GM19328 (cell line): ENCODE data around the gene CLDN34.

ENCODE experiments used
- ATAC-seq: cut with Tn5 transposase; IDR thresholded peaks from one replicate; pipeline ENCODE4 v1.9.1; 2021; ENCODE audit warnings: mild to moderate bottlenecking, moderate library complexity; ENCODE audit not compliant: unreplicated experiment

Gene CLDN34

GRCh38 chrX:9966775-9967408, at the start of gene CLDN34:
CLDN34 (plus strand) TSS chrX:9967358; CDS start chrX:9967358, 0 bp downstream.
- no peak for ATAC-seq

DNA sequence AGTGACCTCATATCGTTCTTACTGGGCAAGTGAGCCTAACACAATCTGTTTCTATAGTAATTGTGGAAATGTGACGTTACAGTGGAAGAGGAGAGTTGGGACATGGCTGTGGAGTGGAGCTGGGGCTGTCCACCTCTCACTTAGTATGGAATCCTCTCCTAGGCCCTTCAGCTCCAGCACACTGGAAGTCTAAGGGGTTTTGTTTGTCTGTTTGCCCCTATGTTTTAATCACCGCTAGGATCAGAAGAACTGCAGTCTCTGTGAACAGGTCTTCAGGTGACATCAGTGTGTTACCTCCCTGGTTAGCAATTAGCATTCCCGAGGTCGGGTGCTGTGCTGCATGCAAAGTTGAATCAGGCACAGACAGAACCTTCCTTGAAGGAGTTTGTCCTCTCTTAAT, 49.3 kb upstream of the CLDN34 start:
- ATAC-seq: no peak

GRCh38 chrX:9919632-9920172, 47.5 kb upstream of the CLDN34 start:
- ATAC-seq: no peak

GRCh38 chrX:9921407-9921806, 45.8 kb upstream of the CLDN34 start:
- ATAC-seq: no peak

GRCh38 chrX:9923357-9923756, 43.8 kb upstream of the CLDN34 start:
- ATAC-seq: no peak

GRCh38 chrX:9926002-9926401, 41.2 kb upstream of the CLDN34 start:
- ATAC-seq: no peak

GRCh38 chrX:9927698-9928482, 39.3 kb upstream of the CLDN34 start:
- ATAC-seq: no peak

DNA sequence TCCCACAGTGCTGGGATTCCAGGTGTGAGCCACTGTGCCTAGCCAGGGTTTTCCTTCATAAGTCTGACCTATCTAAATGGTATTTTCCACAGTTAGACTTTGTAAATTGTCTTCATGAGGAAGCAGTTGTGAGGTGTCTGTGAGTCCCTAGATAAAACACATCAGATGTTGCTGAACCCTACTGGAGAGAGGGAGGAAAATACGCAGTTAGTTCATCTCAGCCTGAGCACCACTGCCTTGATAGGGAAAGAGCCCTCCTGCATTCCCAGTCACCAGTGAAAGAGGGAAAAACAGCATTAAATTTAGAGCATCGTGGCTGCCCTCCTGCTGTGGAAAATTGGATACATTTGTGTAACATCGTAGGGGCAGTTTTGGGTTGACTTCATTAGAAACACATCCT, 31.7 kb upstream of the CLDN34 start:
- ATAC-seq: no peak

DNA sequence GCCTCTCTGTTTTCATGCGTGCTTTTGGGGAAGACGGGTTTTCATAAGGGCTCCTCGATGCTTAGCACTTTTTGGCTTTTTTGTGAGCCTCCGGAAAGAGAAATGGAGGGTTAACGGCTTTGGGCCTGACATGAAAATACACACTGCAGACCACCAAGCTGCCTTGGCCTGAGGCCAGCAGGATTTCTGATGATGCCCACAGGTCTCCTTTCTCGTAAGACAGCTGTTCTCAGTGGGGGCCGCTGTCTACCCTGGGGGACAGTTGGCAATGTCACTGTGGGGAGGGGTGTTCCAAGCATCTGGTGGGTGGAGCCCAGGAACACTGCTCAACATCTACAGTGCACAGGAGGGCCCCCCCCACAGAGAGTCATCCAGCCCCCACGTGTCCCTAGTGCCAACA, 29.4 kb upstream of the CLDN34 start:
- ATAC-seq: no peak

- no peak for ATAC-seq
These were observed 28.6 kb upstream of the CLDN34 start for GRCh38 chrX:9938516-9938915.

DNA sequence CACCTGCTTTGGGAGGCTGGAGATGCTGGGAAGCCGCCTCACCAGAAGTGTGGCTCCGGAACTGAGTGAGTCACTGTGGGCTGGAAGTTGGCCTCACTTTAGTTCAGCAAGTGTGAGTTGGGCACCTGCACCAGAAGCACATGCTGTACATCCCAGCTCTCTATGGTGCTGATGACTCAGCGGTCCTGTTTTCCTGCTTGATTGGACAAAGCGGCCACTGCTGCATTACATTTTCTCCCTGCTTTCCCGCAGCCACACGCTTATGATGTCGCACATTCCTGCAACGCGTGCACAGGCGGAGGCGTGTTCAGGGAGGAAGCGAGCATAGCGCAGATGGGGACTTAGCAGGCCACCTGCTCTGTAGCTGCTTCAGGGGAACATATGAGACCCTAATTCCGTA, 26.7 kb upstream of the CLDN34 start:
- ATAC-seq: no peak

DNA sequence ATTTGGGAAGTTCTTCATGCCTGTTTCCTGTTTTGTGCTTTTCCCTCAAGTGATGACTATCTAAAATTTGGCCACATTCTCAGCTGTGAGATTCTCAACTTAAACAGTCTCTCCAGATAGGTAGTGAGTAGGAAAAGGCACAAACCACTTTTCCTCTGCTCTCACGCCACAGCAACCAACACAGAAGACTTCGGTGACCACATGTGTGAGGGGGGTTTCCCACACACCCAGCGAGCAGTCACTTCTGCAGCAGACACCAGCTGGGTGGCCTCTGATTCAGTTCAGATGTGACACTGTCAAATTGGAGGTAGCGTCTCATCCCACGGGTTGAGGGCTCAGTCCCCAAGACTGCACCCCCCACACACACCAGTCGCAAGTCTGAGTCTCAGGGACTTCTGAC, 25.1 kb upstream of the CLDN34 start:
- ATAC-seq: peak; percentile 85

DNA sequence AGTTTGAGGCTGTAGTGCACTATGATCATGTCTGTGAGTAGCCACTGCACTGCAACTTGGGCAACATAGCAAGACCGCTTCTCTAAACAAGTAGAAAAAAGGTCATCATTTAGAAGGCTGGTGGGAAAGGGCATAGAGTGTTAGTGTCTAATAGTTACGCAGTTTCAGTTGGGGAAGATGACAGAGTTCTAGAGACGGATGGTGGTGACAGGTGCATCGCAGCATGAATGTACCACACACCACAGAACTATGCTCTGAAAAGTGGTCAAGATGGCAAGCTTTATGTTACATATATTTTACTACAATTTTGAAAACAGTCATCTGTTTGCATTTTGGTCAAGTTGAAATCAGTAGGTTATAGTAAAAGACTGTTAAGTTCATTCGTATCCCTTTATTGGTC, 23.7 kb upstream of the CLDN34 start:
- ATAC-seq: no peak

GRCh38 chrX:9947131-9947794, 19.9 kb upstream of the CLDN34 start:
- no peak for ATAC-seq

GRCh38 chrX:9948406-9948805, 18.8 kb upstream of the CLDN34 start:
- no peak for ATAC-seq

GRCh38 chrX:9952300-9952699, 14.9 kb upstream of the CLDN34 start:
- ATAC-seq: no peak

- ATAC-seq: no peak
These were observed 13.8 kb upstream of the CLDN34 start for GRCh38 chrX:9953396-9953795.

DNA sequence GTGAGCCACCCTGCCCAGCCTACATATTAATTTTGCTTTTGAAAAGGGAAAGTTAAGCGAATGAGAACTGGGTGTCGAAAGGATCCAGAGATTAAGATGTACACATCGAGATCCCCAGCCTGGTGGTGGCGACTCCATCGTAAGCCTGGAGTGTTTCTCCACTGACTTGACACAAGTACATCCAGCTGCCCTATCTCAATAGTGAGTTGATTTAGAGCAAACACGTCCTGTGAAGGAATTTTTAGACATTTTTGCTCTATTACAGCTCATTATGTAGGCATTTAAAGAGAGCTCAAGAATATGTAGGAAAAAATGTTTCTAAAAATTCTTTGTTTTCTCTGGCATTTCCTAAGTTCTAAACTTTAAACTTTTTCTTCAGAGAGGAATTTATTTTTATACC, 11.7 kb upstream of the CLDN34 start:
- no peak for ATAC-seq

DNA sequence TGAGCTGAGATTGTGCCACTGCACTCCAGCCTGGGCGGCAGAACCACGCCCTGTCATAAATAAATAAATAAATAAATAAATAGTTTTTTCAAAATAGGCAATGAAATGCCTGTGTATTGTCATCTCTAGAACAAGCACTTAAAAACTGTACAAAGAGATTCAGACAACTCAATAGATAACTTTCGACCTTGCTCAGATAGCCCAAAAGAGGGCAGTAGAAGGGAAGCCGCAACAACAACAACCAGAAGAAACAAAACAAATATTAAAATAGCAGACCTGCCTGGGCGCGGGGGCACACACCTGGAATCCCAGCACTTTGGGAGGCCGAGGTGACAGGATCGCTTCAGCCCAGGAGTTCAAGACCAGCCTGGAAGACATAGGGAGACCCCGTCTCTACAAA, 9.4 kb upstream of the CLDN34 start:
- no peak for ATAC-seq

GRCh38 chrX:9958183-9958582, 9.0 kb upstream of the CLDN34 start:
- ATAC-seq: no peak

- no peak for ATAC-seq
These were observed 5.4 kb upstream of the CLDN34 start for GRCh38 chrX:9961750-9962149.

DNA sequence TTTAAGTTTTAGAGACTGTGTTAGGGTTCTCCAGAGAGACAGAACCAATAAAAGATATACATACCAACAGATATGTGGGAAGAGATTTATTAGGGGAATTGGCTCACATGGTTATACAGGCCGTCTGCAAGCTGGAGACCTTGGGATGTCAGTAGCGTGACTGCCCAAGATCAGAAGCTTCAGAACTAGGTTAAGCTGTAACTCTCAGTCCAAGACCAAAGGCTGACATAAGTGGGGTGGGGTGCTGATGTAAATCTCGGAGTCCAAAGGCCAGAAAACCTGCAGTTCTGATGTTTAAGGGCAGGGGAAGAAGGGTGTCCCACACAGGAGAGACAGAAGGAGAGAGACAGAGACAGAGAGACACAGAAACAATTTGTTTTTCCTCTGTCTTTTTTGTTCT, 10.5 kb downstream of the CLDN34 start:
- no peak for ATAC-seq
